GM19328 (cell line): ENCODE data around the gene TRIM54.
A peak's percentile ranks its signal among the peaks of the same experiment; 100 is the strongest.

Source experiments
- ATAC-seq: cut with Tn5 transposase; IDR thresholded peaks from one replicate; pipeline ENCODE4 v1.9.1; 2021; ENCODE audit warnings: mild to moderate bottlenecking, moderate library complexity; ENCODE audit not compliant: unreplicated experiment

Gene TRIM54

DNA sequence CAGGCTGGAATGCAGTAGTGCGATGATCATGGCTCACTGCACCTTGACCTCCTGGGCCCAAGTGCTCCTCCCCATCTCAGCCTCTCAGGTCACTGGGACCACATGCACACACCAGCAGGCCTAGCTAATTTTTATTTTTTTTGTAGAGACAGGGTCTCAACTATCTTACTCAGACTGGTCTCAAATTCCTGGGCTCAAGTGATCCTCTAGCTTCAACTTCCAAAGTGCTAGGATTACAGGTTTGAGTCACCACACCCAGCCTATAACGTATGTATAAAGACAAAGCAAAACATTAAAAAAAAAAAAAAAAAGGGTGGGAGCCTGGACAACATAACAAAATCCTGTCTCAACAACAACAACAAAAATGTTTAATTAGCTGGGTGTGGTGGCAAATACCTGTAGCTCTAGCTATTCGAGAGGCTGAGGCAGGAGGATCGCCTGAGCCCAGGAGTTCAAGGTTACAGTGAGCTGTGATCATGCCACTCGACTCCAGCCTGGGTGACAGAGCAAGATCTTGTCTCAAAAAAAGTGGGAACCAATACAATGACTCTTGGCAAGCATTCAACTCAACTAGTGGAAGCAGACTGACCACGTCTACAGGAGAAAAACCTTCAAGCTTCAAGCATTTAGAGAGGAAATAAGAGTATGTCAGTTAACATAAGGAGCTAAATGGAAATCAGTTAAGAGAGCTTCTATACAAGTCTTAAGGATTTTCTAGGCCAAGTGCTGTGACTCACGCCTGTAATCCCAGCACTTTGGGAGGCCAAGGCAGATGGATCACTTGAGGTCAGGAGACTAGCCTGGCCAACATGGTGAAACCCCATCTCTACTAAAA lies 71.8 kb downstream of the TRIM54 start:
- no peak for ATAC-seq

DNA sequence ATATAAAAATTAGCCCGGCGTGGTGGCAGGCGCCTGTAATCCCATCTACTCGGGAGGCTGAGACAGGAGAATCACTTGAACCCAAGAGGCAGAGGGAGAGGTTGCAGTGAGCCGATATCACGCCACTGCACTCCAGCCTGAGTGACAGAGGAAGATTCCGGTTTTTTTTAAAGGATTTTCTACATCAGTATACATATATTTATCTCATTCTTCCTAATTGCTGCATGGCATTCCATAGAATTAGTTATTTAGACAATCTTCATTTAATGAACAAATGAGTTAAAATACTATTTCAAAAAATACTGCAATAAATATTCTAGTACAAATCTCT lies 72.3 kb downstream of the TRIM54 start:
- no peak for ATAC-seq

DNA sequence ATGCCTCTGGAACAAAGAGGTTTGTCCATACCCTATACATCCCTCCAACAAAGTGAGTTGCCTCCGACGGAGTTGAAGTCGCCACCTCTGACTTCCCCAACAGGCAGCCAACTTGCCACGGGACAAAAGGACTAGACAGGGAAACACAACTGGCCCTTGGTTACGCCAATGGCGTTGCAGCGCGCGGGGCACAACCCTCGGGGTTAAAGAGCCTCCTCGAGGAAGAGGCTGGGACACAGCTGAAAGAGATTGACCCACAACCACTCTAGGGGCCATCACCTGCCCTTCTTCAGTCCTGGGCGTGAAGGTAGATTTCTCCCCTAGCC lies 73.8 kb downstream of the TRIM54 start:
- ATAC-seq: peak; percentile 35

- peak; percentile 80 for ATAC-seq
These were observed 74.4 kb downstream of the TRIM54 start, which contains the start of gene GTF3C2 for GRCh38 chr2:27356382-27357181. TSS of gene GTF3C2 (minus strand) at chr2:27356764. CDS start at chr2:27343554, 13,210 bp downstream.
